IgD-negative memory B cell (primary cell): ENCODE data around the gene STRAP. TPM values are rescaled to one million over a fixed set of nuclear protein-coding genes. Genes with fewer than 3 reads are reported as not detected.
A peak's percentile ranks its signal among the peaks of the same experiment; 100 is the strongest.
"Not testable (repeated sequence)": the region's sequence is repeated elsewhere in the genome, so short reads cannot be mapped to it uniquely, and the experiment has no call there.

Experiments used
- H3K27ac Mint-ChIP-seq, 3 donors: one replicate each; pipeline ENCODE4 v1.8.0; 2020 to 2022; ENCODE audit warnings: mild to moderate bottlenecking in 3 of 3, mixed read lengths in 3 of 3, moderate library complexity in 1 of 3
- H3K27me3 Mint-ChIP-seq: one replicate; pipeline ENCODE4 v1.8.0; 2021; ENCODE audit warnings: mixed read lengths
- H3K36me3 Mint-ChIP-seq: one replicate; pipeline ENCODE4 v1.8.0; 2020; ENCODE audit warnings: mild to moderate bottlenecking, mixed read lengths
- H3K4me1 Mint-ChIP-seq, 3 donors: one replicate each; pipeline ENCODE4 v1.8.0; 2020 to 2022; ENCODE audit warnings: mixed read lengths in 3 of 3, mild to moderate bottlenecking in 1 of 3
- H3K4me3 Mint-ChIP-seq, 4 donors: one replicate each; pipeline ENCODE4 v1.8.0; 2020 to 2022; ENCODE audit warnings: mild to moderate bottlenecking in 4 of 4, mixed read lengths in 4 of 4, moderate library complexity in 3 of 4
- H3K9me3 Mint-ChIP-seq, 3 donors: one replicate each; pipeline ENCODE4 v1.8.0; 2020 to 2021; ENCODE audit warnings: mixed read lengths in 3 of 3, mild to moderate bottlenecking in 1 of 3
- polyA plus RNA-seq: library from polyadenylated mRNA; unstranded; fragments of 300-500 nt; fragmentation: Illumina TruSeq; gene quantifications from one replicate; pipeline ENCODE4 v1.2.3, GENCODE V29; 2021

STRAP gene
- polyA plus RNA-seq, 1 donor from 2014 or later: 95.2 TPM

GRCh38 chr12:15928346-15928745 lies 46.2 kb downstream of the STRAP start:
- Mint-ChIP-seq H3K9me3 (peaks cover 0 to 2% (median 0%) of the 10 kb centered on the region in 3 donors), H3K27ac (no peak overlapping the region), H3K27me3 (no peaks in the 10 kb centered on the region), H3K36me3 (peaks cover 3% of the 10 kb centered on the region), H3K4me1 (peaks cover 20 to 21% (median 20%) of the 10 kb centered on the region in 3 donors), H3K4me3 (no peak overlapping the region)

GRCh38 chr12:15928870-15929571 lies 46.8 kb downstream of the STRAP start:
- H3K4me3 Mint-ChIP-seq: peak overlapping the region in 1 of 4 donors; percentile 33
- peaks cover 17 to 18% (median 18%) of the 10 kb centered on the region in 3 donors for H3K4me1 Mint-ChIP-seq
- H3K9me3 Mint-ChIP-seq: peaks cover 0 to 2% (median 0%) of the 10 kb centered on the region in 3 donors
- peaks cover 3% of the 10 kb centered on the region for H3K36me3 Mint-ChIP-seq
- H3K27ac Mint-ChIP-seq: peak overlapping the region in 1 of 3 donors; percentile 46
- no peaks in the 10 kb centered on the region for H3K27me3 Mint-ChIP-seq

GRCh38 chr12:15931590-15932053 lies 49.4 kb downstream of the STRAP start:
- Mint-ChIP-seq H3K4me3 (peak overlapping the region in 2 of 4 donors; percentile 4 to 70), H3K4me1 (peaks cover 12 to 18% (median 18%) of the 10 kb centered on the region in 3 donors), H3K36me3 (peaks cover 1% of the 10 kb centered on the region), H3K27ac (peak overlapping the region in 2 of 3 donors; percentile 24 to 80), H3K9me3 (peaks cover 0 to 2% (median 0%) of the 10 kb centered on the region in 3 donors), H3K27me3 (no peaks in the 10 kb centered on the region)

DNA sequence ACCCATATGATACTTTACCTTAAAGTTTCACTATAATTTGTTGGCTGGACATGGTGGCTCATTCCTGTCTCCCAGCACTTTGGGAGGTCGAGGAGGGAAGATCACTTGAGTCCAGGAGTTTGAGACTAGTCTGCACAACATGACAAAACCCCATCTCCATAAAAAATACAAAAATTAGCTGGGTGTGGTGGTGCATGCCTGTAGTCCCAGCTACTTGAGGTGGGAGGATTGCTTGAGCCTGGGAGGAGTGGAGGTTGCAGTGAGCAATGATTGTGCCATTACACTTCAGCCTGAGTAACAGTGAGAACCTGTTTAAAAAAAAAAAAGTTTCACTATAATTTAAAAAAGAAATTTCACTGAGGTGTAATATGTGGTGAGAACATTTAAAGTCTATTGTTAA lies 50.1 kb downstream of the STRAP start:
- H3K4me1 Mint-ChIP-seq: peaks cover 13 to 21% (median 18%) of the 10 kb centered on the region in 3 donors
- H3K27me3 Mint-ChIP-seq: no peaks in the 10 kb centered on the region
- peaks cover 1% of the 10 kb centered on the region for H3K36me3 Mint-ChIP-seq
- H3K27ac Mint-ChIP-seq: no peak overlapping the region
- no peak overlapping the region for H3K4me3 Mint-ChIP-seq
- peaks cover 0 to 2% (median 0%) of the 10 kb centered on the region in 3 donors for H3K9me3 Mint-ChIP-seq

DNA sequence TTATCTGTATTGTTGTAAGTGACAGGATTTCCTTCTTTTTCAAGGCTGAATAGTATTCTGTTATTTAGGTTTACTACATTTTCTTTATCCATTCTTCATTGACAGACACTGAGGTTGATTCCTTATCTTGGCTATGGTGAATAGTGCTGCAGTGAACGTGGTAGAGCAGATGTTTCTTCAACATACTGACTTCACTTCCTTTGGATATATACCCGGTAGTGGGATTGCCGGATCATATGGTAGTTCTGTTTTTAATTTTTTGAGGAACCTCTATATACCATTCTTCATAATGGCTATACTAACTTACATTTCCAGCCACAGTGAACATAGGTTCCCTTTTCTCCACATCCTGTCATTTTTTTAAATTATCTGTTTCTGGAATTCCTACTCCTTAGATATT lies 50.8 kb downstream of the STRAP start:
- Mint-ChIP-seq H3K36me3 (peaks cover 1% of the 10 kb centered on the region), H3K9me3 (peaks cover 0 to 2% (median 0%) of the 10 kb centered on the region in 3 donors), H3K27ac (no peak overlapping the region), H3K27me3 (no peaks in the 10 kb centered on the region), H3K4me3 (no peak overlapping the region), H3K4me1 (peaks cover 19 to 23% (median 23%) of the 10 kb centered on the region in 3 donors)

GRCh38 chr12:15933751-15934150 lies 51.6 kb downstream of the STRAP start:
- H3K4me3 Mint-ChIP-seq: no peak overlapping the region
- H3K27me3 Mint-ChIP-seq: no peaks in the 10 kb centered on the region
- no peak overlapping the region for H3K27ac Mint-ChIP-seq
- peaks cover 0 to 2% (median 0%) of the 10 kb centered on the region in 3 donors for H3K9me3 Mint-ChIP-seq
- peaks cover 1% of the 10 kb centered on the region for H3K36me3 Mint-ChIP-seq
- peaks cover 20 to 22% (median 22%) of the 10 kb centered on the region in 3 donors for H3K4me1 Mint-ChIP-seq

GRCh38 chr12:15936751-15937150 lies 54.6 kb downstream of the STRAP start:
- Mint-ChIP-seq H3K4me3 (no peak overlapping the region), H3K36me3 (peaks cover 10% of the 10 kb centered on the region), H3K27me3 (no peaks in the 10 kb centered on the region), H3K27ac (no peak overlapping the region), H3K9me3 (peaks cover 0 to 3% (median 1%) of the 10 kb centered on the region in 3 donors), H3K4me1 (peaks cover 11 to 22% (median 18%) of the 10 kb centered on the region in 3 donors)

- Mint-ChIP-seq H3K36me3 (peaks cover 13% of the 10 kb centered on the region), H3K4me1 (peaks cover 14 to 20% (median 20%) of the 10 kb centered on the region in 3 donors), H3K27ac (no peak overlapping the region), H3K4me3 (no peak overlapping the region), H3K9me3 (peaks cover 0 to 3% (median 0%) of the 10 kb centered on the region in 3 donors), H3K27me3 (no peaks in the 10 kb centered on the region)
These were observed 55.7 kb downstream of the STRAP start for GRCh38 chr12:15937902-15938301.

GRCh38 chr12:15939111-15939510 lies 56.9 kb downstream of the STRAP start:
- H3K27me3 Mint-ChIP-seq: no peaks in the 10 kb centered on the region
- peaks cover 15 to 20% (median 18%) of the 10 kb centered on the region in 3 donors for H3K4me1 Mint-ChIP-seq
- H3K27ac Mint-ChIP-seq: no peak overlapping the region
- H3K9me3 Mint-ChIP-seq: peaks cover 0 to 3% (median 0%) of the 10 kb centered on the region in 3 donors
- H3K36me3 Mint-ChIP-seq: peaks cover 12% of the 10 kb centered on the region
- no peak overlapping the region for H3K4me3 Mint-ChIP-seq

- Mint-ChIP-seq H3K4me3 (no peak overlapping the region), H3K4me1 (peaks cover 29 to 33% (median 33%) of the 10 kb centered on the region in 3 donors), H3K27me3 (no peaks in the 10 kb centered on the region), H3K27ac (no peak overlapping the region), H3K9me3 (peaks cover 0 to 3% (median 0%) of the 10 kb centered on the region in 3 donors), H3K36me3 (peaks cover 12% of the 10 kb centered on the region)
These were observed 60.3 kb downstream of the STRAP start for GRCh38 chr12:15942475-15942874.

DNA sequence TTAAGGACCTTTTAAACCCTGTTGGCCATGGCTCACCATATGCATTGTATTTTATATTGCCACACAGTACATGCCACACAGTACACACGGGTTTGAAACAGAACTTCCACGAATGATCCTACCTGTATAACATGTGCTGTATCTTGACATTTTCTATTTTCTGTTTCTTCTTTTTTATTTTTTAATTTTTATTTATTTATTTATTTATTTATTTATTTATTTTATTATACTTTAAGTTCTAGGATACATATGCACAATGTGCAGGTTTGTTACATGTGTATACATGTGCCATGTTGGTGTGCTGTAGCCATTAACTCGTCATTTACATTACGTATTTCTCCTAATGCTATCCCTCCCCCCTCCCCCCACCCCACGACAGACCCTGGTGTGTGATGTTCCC lies 61.3 kb downstream of the STRAP start:
- H3K4me1 Mint-ChIP-seq: peaks cover 23 to 34% (median 29%) of the 10 kb centered on the region in 3 donors
- not testable (repeated sequence) for H3K4me3 Mint-ChIP-seq, H3K9me3 Mint-ChIP-seq, H3K27ac Mint-ChIP-seq, H3K27me3 Mint-ChIP-seq
- peaks cover 12% of the 10 kb centered on the region for H3K36me3 Mint-ChIP-seq

DNA sequence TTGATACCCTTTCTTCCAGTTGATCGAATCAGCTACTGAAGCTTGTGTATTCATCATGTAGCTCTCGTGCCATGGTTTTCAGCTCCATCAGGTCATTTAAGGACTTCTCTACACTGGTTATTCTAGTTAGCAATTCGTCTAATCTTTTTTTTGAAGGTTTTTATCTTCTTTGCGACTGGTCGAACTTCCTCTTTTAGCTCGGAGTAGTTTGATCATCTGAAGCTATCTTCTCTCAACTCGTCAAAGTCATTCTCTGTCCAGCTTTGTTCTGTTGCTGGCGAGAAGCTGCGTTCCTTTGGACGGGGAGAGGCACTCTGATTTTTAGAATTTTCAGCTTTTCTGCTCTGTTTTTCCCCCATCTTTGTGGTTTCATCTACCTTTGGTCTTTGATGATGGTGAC lies 66.3 kb downstream of the STRAP start:
- H3K27me3 Mint-ChIP-seq, H3K4me3 Mint-ChIP-seq, H3K9me3 Mint-ChIP-seq, H3K36me3 Mint-ChIP-seq, H3K27ac Mint-ChIP-seq: not testable (repeated sequence)
- peaks cover 16 to 22% (median 18%) of the 10 kb centered on the region in 3 donors for H3K4me1 Mint-ChIP-seq

Other genes with a start within 250 kb of the STRAP start
- 1.6 TPM for gene EPS8, start 93.0 kb upstream of the STRAP start, polyA plus RNA-seq
- gene DERA, start 28.9 kb downstream of the STRAP start, polyA plus RNA-seq: 29.9 TPM